Measurements from ENCODE around the gene FBXL22.

DNA sequence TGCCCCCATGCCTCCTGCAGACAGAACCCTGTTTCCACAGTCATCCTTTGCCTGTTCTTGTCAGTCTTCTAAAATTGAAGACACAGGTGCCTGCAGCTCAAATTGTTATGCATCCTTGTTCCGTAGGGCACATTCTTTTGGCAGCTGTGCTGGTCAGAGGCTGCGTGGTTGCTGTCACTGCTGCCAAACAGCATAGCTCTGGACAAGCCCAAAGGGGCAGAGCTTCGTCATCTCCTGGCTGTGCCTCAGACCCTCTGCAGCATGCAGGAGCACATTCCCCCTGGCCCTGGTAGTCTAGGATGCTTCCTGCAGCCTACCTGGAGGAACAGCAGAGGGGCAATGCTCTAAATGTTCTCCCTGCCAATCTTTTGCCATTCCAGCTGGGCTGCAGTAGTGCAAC is 2.1 kb upstream of the FBXL22 start:
- TF ChIP-seq, protein P1, sequence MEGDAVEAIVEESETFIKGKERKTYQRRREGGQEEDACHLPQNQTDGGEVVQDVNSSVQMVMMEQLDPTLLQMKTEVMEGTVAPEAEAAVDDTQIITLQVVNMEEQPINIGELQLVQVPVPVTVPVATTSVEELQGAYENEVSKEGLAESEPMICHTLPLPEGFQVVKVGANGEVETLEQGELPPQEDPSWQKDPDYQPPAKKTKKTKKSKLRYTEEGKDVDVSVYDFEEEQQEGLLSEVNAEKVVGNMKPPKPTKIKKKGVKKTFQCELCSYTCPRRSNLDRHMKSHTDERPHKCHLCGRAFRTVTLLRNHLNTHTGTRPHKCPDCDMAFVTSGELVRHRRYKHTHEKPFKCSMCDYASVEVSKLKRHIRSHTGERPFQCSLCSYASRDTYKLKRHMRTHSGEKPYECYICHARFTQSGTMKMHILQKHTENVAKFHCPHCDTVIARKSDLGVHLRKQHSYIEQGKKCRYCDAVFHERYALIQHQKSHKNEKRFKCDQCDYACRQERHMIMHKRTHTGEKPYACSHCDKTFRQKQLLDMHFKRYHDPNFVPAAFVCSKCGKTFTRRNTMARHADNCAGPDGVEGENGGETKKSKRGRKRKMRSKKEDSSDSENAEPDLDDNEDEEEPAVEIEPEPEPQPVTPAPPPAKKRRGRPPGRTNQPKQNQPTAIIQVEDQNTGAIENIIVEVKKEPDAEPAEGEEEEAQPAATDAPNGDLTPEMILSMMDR (IDR thresholded peaks at IDR 0.05 in 2 of 3, conservative IDR thresholded peaks at IDR 0.05 in 1 of 3; ENCODE audit: borderline replicate concordance in 1 of 3, insufficient read depth in 1 of 3, low read depth in 2 of 3, low read length in 2 of 3), result no peak
- TF ChIP-seq EZH2 (IDR thresholded peaks at IDR 0.05) (no peak), EZH2phosphoT487 (IDR thresholded peaks at IDR 0.05; ENCODE audit: borderline replicate concordance) (no peak), POLR2AphosphoS5 (IDR thresholded peaks at IDR 0.05; ENCODE audit: low read depth, low read length) (no peak), POLR2A (IDR thresholded peaks at IDR 0.05; ENCODE audit: borderline replicate concordance, extremely low read depth, insufficient read depth, insufficient read length) (no peak), ZFX (IDR thresholded peaks at IDR 0.05) (no peak), SIN3A (IDR thresholded peaks at IDR 0.05; ENCODE audit: low read depth) (no peak), ZNF274 (IDR thresholded peaks at IDR 0.05; ENCODE audit: low read depth, low read length) (no peak), FOSL1 (IDR thresholded peaks at IDR 0.05; ENCODE audit: low read depth) (no peak)
- TF ChIP-seq, protein P2, sequence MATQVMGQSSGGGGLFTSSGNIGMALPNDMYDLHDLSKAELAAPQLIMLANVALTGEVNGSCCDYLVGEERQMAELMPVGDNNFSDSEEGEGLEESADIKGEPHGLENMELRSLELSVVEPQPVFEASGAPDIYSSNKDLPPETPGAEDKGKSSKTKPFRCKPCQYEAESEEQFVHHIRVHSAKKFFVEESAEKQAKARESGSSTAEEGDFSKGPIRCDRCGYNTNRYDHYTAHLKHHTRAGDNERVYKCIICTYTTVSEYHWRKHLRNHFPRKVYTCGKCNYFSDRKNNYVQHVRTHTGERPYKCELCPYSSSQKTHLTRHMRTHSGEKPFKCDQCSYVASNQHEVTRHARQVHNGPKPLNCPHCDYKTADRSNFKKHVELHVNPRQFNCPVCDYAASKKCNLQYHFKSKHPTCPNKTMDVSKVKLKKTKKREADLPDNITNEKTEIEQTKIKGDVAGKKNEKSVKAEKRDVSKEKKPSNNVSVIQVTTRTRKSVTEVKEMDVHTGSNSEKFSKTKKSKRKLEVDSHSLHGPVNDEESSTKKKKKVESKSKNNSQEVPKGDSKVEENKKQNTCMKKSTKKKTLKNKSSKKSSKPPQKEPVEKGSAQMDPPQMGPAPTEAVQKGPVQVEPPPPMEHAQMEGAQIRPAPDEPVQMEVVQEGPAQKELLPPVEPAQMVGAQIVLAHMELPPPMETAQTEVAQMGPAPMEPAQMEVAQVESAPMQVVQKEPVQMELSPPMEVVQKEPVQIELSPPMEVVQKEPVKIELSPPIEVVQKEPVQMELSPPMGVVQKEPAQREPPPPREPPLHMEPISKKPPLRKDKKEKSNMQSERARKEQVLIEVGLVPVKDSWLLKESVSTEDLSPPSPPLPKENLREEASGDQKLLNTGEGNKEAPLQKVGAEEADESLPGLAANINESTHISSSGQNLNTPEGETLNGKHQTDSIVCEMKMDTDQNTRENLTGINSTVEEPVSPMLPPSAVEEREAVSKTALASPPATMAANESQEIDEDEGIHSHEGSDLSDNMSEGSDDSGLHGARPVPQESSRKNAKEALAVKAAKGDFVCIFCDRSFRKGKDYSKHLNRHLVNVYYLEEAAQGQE (IDR thresholded peaks at IDR 0.05; ENCODE audit: low read depth), result no peak
- TF ChIP-seq, protein P3, sequence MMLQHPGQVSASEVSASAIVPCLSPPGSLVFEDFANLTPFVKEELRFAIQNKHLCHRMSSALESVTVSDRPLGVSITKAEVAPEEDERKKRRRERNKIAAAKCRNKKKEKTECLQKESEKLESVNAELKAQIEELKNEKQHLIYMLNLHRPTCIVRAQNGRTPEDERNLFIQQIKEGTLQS (IDR thresholded peaks at IDR 0.05), result no peak
- TF ChIP-seq, protein P4, sequence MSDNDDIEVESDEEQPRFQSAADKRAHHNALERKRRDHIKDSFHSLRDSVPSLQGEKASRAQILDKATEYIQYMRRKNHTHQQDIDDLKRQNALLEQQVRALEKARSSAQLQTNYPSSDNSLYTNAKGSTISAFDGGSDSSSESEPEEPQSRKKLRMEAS (IDR thresholded peaks at IDR 0.05), result no peak

Data from HCT116 (cell line).